GM19463 (cell line): ENCODE results near the gene CELF2.

Source experiments
- ATAC-seq: cut with Tn5 transposase; IDR thresholded peaks from one replicate; pipeline ENCODE4 v1.9.1; 2021; ENCODE audit warnings: mild to moderate bottlenecking, moderate library complexity; ENCODE audit not compliant: unreplicated experiment

Gene CELF2

GRCh38 chr10:11093771-11094736 is 76.4 kb downstream of the CELF2 start:
- ATAC-seq: no peak

DNA sequence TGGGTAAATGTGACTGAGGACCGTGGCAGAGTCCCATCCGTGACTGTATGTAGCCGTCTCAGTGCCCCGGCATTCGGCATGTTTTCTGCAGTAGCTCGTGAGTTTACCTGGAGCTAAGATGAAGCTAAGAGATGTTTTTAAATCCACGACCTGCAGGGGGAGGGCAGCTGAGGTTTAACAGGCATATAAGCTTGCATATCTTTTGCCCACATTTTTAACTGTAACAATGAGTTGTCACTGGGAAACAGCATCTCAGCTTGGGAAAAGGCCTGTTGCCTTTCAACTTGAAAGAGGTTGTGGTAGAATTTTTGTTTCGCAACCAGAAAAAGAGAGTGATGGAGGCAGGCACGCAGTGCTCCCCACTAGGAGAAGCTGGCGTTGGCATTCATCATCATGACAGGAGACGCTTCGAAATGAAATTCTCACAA is 77.7 kb downstream of the CELF2 start:
- no peak for ATAC-seq

GRCh38 chr10:11096422-11096821 is 78.8 kb downstream of the CELF2 start:
- ATAC-seq: no peak

DNA sequence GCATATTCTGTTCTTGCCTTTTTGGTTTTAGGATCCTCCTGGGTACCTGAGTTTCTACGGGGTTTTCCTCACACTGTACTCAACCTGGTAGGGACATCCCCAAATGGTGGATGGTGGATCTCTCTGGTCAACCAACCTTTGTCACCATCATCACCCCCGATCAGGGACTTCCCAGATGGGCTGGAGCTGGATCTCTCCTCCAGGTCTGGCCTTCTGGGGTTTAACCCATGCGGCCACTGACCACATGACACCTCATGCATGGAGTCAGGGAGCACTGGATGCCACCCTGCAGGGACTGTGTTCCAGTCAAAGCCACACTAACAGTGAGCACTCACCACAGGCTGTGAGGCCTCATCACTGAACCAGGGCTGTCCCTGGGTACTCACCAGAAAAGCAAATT is 80.0 kb downstream of the CELF2 start:
- peak; percentile 84 for ATAC-seq

DNA sequence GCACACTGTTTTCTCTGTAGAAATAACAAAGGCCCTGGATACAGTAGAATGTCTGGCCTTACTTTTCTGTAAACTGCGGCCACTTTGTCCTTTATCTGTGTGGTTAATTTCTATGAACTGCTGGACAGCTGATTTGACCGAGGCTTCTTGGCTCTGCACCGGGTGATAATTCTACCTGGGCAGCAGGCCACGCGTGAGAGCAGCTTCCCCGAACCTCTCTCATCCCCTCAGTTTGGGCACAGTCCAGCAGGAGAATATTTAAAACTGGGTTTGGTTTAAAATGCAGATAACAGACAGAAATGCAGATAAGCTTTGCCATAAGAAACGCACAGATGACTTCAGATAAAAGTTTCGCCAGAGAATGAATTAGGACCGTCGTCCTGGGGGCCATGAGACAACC is 81.0 kb downstream of the CELF2 start:
- no peak for ATAC-seq

- ATAC-seq: no peak
Measured at GRCh38 chr10:11104772-11105675, 87.4 kb downstream of the CELF2 start.

DNA sequence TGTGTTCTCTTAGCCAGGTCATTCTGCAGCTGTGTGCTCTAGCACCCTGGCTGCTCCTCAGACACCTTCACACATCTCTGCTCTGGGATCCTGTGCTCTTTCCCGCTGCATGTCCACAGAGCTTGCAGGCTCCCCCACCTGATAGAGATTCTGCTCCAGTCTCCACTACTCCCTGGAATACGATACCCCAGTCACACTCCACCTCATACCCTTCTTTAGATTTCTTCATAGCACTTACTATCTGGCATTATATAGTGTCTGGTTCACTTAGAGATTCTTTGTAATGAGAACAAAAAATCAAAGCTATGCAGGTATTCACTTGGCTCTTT is 88.0 kb downstream of the CELF2 start:
- ATAC-seq: no peak

DNA sequence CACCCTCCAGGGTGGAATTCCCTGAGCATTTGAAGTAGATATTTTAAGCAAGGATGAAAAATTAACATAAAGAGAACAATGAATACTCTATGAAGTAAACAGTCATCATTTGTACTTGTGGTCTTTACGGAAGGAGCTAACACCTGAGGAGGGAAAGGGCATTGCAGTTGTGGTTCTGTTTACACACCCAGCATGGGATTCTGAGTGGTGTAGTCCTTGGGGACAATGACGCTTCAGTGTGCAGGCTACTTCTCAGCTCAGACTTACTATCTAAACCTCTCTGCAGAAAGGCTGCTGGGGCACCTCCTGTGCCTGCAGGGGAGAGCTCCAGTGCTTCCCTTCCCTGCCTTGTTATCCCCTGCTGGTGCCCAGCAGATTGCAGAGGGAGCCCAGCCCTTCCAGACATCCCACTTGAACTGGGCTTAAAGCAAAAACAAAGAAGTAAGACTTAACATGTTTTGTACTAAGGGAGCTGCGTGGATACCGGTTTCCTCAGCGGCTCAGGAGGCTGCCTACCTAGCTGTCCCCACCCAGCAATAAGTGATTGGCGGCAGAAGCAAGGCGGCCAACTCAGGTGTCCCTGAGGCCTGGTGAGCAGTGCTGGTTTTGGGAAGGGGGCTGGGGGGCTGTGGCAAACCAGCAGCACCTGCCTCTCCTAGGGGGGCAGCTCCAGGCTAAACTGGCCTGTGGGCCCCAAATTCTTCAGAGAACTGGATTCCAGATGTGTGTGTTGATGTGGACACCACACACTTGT is 89.1 kb downstream of the CELF2 start:
- no peak for ATAC-seq

DNA sequence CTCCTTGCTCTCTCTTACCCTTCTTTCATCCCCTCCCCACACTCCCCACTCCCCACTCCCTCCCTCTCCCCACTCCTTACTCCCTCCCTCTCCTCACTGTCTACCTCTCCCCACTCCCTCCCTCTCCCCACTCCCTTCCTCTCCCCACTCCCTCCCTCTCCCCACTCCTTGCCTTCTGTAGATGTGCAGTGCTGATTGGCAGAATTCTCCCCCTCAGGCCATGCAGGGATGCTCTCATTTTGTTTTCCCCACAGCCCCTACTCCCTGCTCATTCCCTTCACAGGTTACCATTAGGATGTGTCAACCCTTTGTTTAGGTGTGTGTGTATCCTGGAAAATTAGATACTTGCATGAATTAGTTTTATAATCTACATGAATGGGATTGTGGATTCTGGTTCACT is 90.3 kb downstream of the CELF2 start:
- no peak for ATAC-seq

- ATAC-seq: no peak
Measured at GRCh38 chr10:11108356-11108755, 90.7 kb downstream of the CELF2 start.

- ATAC-seq: no peak
Measured at GRCh38 chr10:11109590-11109989, 91.9 kb downstream of the CELF2 start.

DNA sequence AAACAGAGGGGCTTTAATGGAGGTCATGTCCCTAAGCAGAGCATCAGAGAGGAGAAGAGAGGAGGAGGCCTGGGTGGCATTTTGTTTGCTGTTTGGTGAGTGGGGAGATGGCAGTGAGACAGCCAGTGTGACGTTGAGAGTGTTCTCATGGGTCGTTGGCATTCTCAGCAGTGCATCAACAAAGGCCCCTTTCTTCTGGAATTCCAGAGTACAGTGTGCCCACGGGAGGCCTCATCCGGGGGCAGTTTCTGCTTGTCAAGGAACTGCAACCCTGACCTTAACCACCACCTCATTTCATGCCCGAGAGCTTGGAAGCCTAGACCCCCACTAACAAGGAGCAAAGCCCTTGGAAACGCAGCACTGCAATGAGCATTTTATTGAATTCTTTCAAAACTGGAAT is 92.9 kb downstream of the CELF2 start:
- ATAC-seq: no peak

DNA sequence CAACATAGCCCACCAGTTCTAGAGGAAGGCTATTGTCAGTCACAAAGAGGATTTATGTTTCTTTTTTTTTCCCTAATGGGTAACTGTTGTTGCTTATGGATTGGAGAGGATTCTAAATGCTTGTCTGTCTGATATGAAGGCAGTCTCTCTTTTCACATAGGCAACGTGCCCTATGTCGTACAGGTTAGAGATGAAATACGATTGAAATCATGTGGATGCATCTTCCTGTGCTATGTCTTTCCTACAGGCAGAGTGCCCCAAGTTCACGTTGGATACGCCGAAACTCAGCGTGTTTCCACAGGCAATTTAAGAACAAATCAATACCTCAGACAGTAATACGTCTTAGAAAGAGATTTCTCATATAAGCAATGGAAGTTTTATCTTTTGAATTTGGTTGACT is 93.8 kb downstream of the CELF2 start:
- ATAC-seq: no peak

- no peak for ATAC-seq
Measured at GRCh38 chr10:11112718-11113117, 95.0 kb downstream of the CELF2 start.

- peak; percentile 57 for ATAC-seq
Measured at GRCh38 chr10:11113156-11113555, 95.5 kb downstream of the CELF2 start.

- ATAC-seq: no peak
Measured at GRCh38 chr10:11114269-11114668, 96.6 kb downstream of the CELF2 start.

DNA sequence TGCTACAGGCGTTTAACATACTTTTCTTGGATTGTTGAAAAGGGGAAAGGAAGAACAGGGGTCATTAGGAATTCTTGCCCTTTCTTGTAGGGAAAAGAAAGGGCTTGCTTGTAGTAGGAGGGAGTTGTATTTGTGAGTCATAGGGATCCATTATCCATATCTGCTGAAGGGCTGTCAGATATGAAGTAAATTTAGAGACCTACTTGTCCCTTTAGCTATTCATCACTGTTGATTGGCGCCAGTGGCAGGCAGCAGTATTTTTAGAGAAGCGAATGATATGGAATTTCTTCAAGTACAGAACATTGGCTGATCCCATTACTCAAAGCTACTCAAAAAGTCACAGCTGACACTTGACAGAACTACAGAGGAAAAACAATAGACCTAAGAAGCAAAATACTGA is 97.7 kb downstream of the CELF2 start:
- ATAC-seq: no peak

- no peak for ATAC-seq
Measured at GRCh38 chr10:11116361-11116760, 98.7 kb downstream of the CELF2 start.

DNA sequence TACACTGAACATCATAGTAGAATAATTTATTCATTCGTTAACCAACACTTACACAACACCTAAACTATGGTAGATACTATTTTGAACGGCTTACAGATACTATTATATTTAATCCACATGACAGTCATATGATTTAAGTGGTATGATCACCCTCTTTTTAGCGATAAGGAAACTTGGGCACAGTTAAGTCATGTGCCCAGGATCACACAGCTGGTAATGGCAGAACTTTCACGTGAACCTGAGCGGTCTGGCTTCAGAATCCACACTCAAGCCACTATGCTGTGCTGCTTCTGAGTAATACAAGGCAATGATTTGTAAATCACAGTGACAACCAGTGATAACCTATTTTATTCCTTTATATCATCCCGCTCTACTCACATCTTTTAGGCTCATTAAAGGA is 99.1 kb downstream of the CELF2 start:
- no peak for ATAC-seq

DNA sequence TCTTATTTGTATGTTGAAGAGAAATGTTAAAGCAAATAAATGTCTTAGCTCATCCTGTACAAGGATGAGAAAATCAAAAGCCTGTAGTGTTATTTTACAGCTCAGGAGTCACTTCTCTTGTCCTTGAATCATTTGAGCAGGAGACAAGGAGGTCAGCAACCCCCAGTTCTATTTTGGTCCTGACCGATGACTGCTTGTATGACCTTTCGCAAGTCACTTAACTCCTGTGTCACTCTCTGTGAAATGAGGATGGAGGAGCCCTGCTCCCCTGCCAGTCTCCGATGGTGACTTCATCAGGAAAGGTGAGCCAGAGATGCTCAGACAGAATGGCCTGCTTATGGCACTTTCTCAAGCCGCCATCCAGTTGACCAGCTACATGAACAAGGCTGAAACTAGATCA is 101.0 kb downstream of the CELF2 start:
- ATAC-seq: no peak

DNA sequence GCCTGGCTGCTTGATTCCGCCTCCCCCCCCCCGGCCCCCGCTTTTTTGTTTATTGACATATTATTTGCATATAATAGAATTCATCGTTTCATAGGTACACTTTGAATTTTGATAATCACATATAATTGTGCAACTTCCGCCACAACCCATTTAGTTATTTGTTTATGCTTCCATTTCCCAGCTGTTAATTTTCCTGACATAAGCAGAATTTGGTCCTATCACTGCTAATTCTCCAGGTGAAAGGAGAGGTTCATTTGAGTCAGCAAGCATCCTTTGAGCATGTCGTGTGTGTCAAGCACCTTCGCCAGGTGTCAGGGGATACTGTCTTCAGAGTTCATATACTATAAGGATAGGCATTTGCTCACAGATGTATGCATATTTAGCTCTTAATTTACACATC is 102.2 kb downstream of the CELF2 start:
- no peak for ATAC-seq
